Lung microvascular endothelial cell (primary cell): ENCODE data around the gene FGD2. TPM values are rescaled to one million over a fixed set of nuclear protein-coding genes. Genes with fewer than 3 reads are reported as not detected.

ENCODE experiments used
- DNase-seq, 2 donors: peaks; one replicate each; pipeline versions ENCODE4 v3.0.0 to v3.0.0-alpha.2; 2010; ENCODE audit warnings: low read depth in 2 of 2
- total RNA-seq: library from RNA; depleted of rRNA; stranded (reverse); fragments of >200 nt; gene quantifications from 2 replicates; pipeline ENCODE4 v1.2.1, GENCODE V29; 2014

FGD2 gene, protein sequence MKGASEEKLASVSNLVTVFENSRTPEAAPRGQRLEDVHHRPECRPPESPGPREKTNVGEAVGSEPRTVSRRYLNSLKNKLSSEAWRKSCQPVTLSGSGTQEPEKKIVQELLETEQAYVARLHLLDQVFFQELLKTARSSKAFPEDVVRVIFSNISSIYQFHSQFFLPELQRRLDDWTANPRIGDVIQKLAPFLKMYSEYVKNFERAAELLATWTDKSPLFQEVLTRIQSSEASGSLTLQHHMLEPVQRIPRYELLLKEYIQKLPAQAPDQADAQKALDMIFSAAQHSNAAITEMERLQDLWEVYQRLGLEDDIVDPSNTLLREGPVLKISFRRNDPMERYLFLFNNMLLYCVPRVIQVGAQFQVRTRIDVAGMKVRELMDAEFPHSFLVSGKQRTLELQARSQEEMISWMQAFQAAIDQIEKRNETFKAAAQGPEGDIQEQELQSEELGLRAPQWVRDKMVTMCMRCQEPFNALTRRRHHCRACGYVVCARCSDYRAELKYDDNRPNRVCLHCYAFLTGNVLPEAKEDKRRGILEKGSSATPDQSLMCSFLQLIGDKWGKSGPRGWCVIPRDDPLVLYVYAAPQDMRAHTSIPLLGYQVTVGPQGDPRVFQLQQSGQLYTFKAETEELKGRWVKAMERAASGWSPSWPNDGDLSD
- not detected in 2 replicates for total RNA-seq

DNA sequence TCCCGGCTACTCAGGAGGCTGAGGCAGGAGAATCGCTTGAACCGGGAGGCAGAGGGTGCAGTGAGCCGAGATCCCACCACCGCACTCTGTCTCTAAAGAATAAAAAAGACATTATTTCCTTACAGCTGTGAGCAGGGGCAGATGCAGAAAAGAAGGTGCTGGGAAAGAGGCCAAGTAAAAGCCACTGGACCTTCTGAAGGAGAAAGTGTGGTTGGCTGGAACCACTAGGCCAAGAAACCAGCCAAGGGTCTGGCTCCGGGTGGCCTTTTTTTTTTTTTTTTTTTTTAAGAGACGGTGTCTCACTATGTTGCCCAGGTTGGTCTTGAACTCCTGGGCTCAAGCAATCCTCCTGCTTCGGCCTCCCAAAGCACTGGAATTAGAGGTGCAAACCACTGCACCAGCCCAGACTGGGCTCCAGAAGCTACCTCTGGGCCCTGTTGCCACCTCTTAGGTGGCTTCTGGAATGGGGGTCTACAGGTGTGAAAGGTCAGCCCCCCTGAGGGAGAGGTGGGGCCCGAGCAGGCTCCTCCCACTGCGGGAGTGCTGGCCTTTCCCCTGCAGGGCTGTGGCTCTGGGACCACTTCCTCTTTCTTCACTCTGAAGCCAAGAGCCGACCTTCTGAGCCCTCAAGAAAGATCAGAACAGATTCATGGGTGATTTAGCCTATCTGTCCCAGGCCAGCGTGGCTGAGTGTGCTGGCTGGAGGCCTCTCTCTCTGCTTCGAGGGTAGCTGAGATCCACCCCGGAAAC lies at the start of gene FGD2:
FGD2 (plus strand) TSS at position 595 of the 750 bp plus-strand sequence. CDS start 163 bp downstream, outside the sequence.
- DNase-seq, result no peak

DNA sequence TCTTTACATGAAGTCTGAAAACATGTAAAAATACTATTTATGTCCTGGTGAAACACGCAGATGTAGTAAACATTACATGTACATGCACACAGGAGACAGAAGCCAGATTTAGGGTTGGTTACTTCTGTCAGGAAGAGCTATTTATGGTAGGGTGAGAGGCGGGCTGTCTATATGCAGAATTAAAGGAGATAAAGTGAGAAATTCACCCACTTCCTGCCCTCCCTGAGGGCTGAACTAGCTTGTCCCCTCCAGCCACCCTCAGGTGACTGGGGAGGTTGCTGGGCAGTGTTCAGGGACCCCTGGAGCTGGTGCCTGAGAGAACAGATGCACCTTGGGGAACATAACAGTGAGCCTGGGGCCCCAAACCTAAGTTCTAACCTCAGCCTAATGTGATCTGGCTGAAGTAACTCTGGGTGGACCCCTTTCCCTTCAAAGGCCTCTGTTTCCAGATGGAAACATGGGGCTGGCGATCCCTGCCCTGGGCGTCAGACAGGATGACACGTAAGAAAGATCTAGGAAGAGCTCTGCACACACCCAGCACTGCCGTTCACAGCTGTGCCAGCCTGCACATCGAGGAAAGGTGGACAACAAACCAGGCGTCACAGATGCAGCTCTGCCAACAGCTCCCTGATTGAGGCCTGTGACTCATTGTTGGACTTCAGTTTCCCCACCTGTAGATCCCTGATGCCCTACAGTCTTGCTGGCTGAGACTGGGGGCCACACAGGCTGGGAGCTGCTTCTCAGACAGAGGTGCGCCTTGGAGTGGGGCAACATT lies 49.6 kb upstream of the FGD2 start:
- peak; percentile 36 to 48 for DNase-seq

DNA sequence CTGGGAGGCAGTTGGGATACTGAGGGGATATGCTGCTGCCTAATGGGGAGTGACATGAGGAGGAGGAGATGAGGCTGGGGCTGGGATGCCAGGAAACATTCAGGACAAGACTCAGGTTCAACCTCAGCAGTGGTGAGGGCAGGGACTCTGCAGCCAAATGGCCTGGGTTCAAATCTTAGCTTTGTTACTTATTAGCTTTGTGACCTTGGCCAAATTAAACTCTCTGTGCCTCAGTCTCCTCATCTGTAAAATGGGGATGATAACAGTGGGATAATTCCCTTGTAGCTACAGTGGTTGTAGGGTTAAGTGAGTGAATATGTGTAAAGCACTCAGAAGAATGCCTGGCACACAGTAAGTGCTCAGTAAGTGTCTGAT lies 49.0 kb upstream of the FGD2 start:
- no peak for DNase-seq

GRCh38 chr6:36957773-36958271 lies 47.6 kb upstream of the FGD2 start:
- DNase-seq, result no peak

DNA sequence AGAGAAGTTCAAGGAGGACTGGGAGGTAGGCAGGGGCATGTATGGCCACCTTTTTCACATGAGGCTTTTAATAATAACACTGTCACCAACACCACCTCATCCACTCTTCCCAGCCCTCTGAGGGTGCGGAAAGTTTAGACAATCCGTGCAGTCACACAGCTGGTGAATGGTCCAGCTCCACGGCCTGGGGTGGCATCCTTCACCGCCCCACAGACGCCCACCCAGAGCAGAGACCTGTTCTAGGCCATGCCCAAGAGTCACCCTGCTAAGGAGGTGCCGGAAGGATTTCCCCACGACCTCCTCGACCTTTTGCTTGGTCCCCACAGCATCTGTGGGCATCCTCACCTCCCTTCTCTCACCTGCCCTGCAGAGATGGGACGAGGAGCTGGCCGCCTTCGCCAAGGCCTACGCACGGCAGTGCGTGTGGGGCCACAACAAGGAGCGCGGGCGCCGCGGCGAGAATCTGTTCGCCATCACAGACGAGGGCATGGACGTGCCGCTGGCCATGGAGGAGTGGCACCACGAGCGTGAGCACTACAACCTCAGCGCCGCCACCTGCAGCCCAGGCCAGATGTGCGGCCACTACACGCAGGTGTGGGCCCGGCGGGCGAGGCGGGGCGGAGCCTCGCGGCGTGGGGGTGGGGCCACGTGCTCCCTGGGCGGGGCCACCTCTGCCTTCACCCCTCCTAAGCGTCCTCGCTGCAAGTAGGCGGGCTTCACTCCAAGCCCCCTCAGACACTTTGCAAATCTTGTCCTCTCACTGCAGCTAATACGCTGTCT lies 46.5 kb upstream of the FGD2 start:
- no peak for DNase-seq

DNA sequence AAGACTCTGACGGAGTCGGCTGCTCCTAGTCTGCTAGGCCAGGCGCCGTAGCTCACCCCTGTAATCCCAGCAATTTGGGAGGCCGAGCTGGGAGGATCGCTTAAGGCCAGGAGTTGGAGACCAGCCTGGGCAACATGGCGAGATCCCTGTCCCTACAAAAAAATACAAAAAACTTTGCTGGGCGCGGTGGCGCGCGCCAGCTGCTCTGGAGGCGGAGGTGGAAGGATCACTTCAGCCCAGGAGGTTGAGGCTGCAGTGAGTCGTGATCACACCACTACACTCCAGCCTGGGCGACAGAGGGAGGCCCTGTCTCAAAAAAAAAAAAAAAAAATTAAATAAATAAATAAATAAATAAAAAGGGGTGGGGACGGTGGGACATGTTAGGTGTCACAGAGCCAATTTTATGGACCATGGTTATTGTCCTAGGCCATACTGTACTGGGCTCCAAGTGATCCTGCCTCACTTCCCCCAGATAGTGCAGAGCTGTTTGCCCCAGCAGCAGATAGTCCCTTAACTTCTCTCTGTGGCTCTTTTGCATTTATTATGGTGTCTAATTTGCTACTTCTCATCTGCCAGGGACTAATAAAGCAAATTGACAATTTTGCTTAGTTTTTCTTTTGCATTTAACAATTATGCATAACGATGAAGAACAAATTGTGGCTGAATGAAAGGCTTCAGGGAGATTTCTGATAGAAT lies 45.8 kb upstream of the FGD2 start:
- no peak for DNase-seq

DNA sequence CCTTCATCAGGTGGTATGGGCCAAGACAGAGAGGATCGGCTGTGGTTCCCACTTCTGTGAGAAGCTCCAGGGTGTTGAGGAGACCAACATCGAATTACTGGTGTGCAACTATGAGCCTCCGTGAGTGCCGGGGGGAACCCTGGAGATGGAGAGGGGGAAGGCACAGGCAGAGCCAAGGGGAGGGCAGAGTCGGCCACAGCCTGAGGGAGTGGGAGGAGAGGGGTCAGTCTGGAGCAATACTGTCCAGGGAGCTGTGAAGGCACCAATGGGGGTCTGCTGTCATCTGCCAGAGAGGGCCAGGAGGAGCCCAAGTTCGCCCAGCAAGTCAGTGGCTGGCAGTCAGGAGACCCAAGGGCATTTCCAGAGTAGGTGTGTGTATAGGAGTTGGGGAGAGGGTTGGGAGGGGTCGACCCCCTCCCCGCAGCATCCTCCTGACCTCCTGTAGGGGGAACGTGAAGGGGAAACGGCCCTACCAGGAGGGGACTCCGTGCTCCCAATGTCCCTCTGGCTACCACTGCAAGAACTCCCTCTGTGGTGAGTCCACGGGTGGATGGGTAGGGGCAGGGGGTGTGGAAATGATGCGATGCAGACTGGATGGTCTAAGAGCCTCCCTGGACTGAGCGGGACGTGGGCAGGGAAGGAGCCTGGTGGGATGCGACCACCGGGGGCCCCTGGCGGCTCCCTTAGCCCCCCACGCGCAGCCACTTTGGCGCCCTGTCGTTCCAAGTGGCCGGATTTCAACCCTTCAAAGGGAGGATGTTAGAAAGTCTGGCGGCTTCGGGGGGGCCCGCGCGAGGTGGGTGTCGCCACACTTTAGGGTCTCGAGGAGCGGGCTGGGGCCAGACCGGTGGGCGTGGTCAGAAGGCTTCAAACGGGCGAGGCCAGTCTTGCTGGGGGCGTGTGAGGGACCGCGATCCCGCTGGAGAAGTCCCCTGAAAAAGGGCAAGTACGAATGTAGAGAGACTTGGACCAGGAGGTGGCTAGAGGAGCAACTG lies 43.7 kb upstream of the FGD2 start:
- DNase-seq, result no peak

DNA sequence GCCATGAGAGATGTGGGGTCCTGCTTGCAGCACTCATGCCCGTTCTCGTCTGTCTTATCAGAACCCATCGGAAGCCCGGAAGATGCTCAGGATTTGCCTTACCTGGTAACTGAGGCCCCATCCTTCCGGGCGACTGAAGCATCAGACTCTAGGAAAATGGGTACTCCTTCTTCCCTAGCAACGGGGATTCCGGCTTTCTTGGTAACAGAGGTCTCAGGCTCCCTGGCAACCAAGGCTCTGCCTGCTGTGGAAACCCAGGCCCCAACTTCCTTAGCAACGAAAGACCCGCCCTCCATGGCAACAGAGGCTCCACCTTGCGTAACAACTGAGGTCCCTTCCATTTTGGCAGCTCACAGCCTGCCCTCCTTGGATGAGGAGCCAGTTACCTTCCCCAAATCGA lies 42.6 kb upstream of the FGD2 start:
- DNase-seq, result peak in 1 of 2 donors; percentile 38

DNA sequence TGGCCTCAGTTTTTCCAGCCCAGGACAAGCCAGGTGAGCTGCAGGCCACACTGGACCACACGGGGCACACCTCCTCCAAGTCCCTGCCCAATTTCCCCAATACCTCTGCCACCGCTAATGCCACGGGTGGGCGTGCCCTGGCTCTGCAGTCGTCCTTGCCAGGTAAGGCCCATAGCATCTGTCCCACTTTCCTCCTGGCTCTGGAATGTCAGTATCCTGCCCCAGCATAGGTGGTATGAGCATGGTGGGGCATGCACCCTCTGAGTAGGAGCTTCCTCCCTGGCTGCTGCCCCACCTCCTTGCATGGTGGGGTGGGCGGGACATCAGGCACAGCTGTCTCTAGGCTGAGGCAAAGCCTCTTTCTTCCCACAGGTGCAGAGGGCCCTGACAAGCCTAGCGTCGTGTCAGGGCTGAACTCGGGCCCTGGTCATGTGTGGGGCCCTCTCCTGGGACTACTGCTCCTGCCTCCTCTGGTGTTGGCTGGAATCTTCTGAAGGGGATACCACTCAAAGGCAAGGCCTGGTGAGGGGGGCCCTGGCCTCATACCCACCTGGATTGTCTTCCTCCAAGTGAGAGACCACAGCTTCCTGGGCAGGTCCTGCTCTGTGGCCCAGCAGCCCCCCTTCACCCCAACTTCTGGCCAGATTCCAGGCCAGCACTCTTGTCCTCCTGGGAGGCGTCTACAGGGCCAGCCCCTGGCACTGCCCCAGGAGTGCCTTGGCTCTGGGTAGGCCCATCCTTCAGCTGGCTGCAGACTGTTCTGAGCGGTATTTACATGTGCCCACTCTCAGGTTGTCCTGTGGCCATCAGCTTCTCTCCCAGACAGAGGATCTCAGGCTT lies 41.8 kb upstream of the FGD2 start:
- no peak for DNase-seq

DNA sequence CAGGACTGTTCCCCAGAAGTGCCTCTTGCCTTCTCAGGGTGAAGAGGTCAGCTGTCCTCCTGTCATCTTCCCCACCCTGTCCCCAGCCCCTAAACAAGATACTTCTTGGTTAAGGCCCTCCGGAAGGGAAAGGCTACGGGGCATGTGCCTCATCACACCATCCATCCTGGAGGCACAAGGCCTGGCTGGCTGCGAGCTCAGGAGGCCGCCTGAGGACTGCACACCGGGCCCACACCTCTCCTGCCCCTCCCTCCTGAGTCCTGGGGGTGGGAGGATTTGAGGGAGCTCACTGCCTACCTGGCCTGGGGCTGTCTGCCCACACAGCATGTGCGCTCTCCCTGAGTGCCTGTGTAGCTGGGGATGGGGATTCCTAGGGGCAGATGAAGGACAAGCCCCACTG lies 41.1 kb upstream of the FGD2 start:
- DNase-seq, result no peak

GRCh38 chr6:36964908-36965307 lies 40.5 kb upstream of the FGD2 start:
- DNase-seq, result no peak

DNA sequence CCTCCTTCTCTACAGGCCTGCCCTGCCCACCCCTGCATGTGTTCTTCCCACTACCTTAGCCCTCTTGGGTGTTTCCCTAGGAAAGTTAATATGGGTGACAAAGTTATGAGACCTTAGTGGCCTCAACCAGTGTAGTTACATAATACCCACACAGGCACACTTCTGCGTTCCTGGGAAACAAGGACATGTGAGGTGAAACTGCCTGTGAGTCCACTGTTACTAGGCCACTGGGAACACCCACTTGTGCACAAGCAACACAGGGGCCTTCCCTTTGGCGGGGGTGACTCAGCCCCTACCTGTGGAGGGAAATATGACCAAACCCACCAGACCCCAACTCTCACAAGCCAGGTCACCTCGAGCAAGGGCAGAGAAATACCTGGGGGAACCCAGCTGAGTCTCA lies 38.2 kb upstream of the FGD2 start:
- no peak for DNase-seq

GRCh38 chr6:36967757-36968156 lies 37.7 kb upstream of the FGD2 start:
- no peak for DNase-seq

DNA sequence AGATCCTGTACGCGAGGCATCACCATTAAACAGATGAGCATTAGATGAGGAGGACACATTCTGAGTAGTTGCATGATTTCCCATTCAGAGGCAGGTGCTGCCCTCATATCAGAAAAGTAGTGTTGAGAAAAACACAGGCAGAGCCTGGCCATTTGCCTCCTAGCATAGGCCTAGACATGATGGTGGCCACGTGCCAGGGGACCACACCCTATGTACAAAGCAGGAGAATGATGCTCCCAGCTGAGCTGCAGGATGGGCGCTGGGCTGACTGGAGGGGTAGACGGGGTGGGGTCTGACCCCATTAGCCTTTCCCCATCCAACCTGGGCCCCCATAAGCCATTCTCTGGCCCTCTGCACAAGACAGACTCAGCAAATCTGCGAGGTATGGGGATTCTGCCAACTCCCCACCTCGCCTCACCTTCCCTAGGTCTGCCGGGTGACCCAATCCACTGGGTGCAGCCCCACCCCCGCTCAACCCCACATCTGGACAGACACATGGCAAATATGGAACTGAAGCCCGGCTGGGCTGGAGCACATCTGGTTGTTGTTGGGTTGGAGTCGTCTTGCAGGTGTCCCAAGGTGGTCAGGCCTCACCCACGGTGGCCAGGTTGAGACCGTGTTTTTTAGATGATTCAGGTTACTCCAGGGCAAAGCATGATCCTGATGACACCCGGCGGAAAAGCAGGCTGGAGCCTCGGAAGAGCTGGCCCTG lies 37.0 kb upstream of the FGD2 start:
- no peak for DNase-seq

- no peak for DNase-seq
Measured at GRCh38 chr6:36969240-36969691, 36.2 kb upstream of the FGD2 start.

GRCh38 chr6:36969988-36970891 lies 35.2 kb upstream of the FGD2 start:
- no peak for DNase-seq
